Loucy (cell line): ENCODE data around the gene TAF1B.

Source experiments
- H2AFZ ChIP-seq: fragments of 200-600 bp; sonication (generic); 2 replicates; pipeline ENCODE4 v1.6.0; 2016; ENCODE audit warnings: antibody characterized with exemption, mild to moderate bottlenecking, low read length, moderate library complexity
- H3F3A ChIP-seq: fragments of 200-600 bp; 2 replicates; pipeline ENCODE4 v1.6.0; 2016; ENCODE audit warnings: antibody characterized with exemption, low read depth, mild to moderate bottlenecking
- H3K27me3 ChIP-seq: fragments of 200-600 bp; sonication (generic); 2 replicates; pipeline ENCODE4 v1.6.1; 2014; ENCODE audit warnings: low read length, mild to moderate bottlenecking; ENCODE audit not compliant: insufficient read depth, poor library complexity, severe bottlenecking
- H3K36me3 ChIP-seq: fragments of 200-600 bp; sonication (generic); 2 replicates; pipeline ENCODE4 v1.6.1; 2016; ENCODE audit warnings: low read length; ENCODE audit not compliant: insufficient read depth
- H3K4me1 ChIP-seq: fragments of 200-600 bp; sonication (generic); 2 replicates; pipeline ENCODE4 v1.5.1; 2014; ENCODE audit warnings: low read length, mild to moderate bottlenecking; ENCODE audit not compliant: insufficient read depth, poor library complexity, severe bottlenecking
- H3K4me2 ChIP-seq: fragments of 200-600 bp; sonication (generic); 2 replicates; pipeline ENCODE4 v1.6.0; 2014; ENCODE audit warnings: antibody characterized with exemption, low read length, low read depth, mild to moderate bottlenecking; ENCODE audit not compliant: poor library complexity, severe bottlenecking
- H3K4me3 ChIP-seq: fragments of 200-600 bp; sonication (generic); 2 replicates; pipeline ENCODE4 v1.5.1; 2014; ENCODE audit warnings: low read length, mild to moderate bottlenecking, mixed read lengths; ENCODE audit not compliant: poor library complexity, severe bottlenecking
- H3K79me2 ChIP-seq: fragments of 200-600 bp; sonication (generic); 2 replicates; pipeline ENCODE4 v1.6.1; 2014; ENCODE audit warnings: low read length; ENCODE audit not compliant: insufficient read depth
- H3K9ac ChIP-seq: fragments of 200-600 bp; sonication (generic); 2 replicates; pipeline ENCODE4 v1.6.0; 2014; ENCODE audit warnings: mild to moderate bottlenecking, low read depth, low read length, moderate library complexity; ENCODE audit not compliant: poor library complexity, severe bottlenecking
- H3K9me2 ChIP-seq: fragments of 200-600 bp; sonication (generic); replicated peaks from 2 replicates; pipeline ENCODE4 v1.6.1; 2016; ENCODE audit warnings: low read depth, low read length, mixed read lengths
- H3K9me3 ChIP-seq: fragments of 200-600 bp; sonication (generic); 2 replicates; pipeline ENCODE4 v1.6.1; 2014; ENCODE audit warnings: mild to moderate bottlenecking, antibody characterized with exemption, low read length, low read depth; ENCODE audit not compliant: insufficient read depth
- H4K20me1 ChIP-seq: fragments of 200-600 bp; sonication (generic); 2 replicates; pipeline ENCODE4 v1.6.0; 2014; ENCODE audit warnings: antibody characterized with exemption, low read length, mild to moderate bottlenecking; ENCODE audit not compliant: insufficient read depth, poor library complexity, severe bottlenecking
- CTCF ChIP-seq: fragments of 200-600 bp; sonication (generic); conservative IDR thresholded peaks from 2 replicates; pipeline ENCODE4 v1.5.1; 2014; ENCODE audit warnings: mild to moderate bottlenecking, antibody characterized with exemption, low read length
- EZH2phosphoT487 ChIP-seq: fragments of 200-600 bp; IDR thresholded peaks from 2 replicates; pipeline ENCODE4 v1.6.1; 2018; ENCODE audit warnings: antibody characterized with exemption, mild to moderate bottlenecking, moderate library complexity, borderline replicate concordance

Gene TAF1B

GRCh38 chr2:9826208-9826607 lies 17.1 kb upstream of the TAF1B start:
- TF ChIP-seq CTCF, result no peak
- TF ChIP-seq EZH2phosphoT487, result no peak
- no peaks in the 10 kb centered on the region for H3K36me3 ChIP-seq
- no peaks in the 10 kb centered on the region for H3K27me3 ChIP-seq

GRCh38 chr2:9830685-9831410 lies 12.4 kb upstream of the TAF1B start:
- H2AFZ ChIP-seq, result peak overlapping the region; percentile 3; the same call in 1 of the 2 replicates

More at GRCh38 chr2:9826208-9826607, 17.1 kb upstream of the TAF1B start:
- Histone ChIP-seq H3K9me2 (no peaks in the 10 kb centered on the region), H3K4me3 (no peak overlapping the region), H3K4me2 (no peak overlapping the region), H3F3A (no peaks in the 10 kb centered on the region), H4K20me1 (no peaks in the 10 kb centered on the region), H3K9ac (no peak overlapping the region), H3K9me3 (no peaks in the 10 kb centered on the region), H2AFZ (no peak overlapping the region), H3K4me1 (no peaks in the 10 kb centered on the region), H3K79me2 (no peaks in the 10 kb centered on the region)

GRCh38 chr2:9831670-9832069 lies 11.6 kb upstream of the TAF1B start:
- no peaks in the 10 kb centered on the region for H3K4me1 ChIP-seq
- no peaks in the 10 kb centered on the region for H3K9me3 ChIP-seq
- H4K20me1 ChIP-seq, result no peaks in the 10 kb centered on the region
- no peaks in the 10 kb centered on the region for H3F3A ChIP-seq
- H3K27me3 ChIP-seq, result no peaks in the 10 kb centered on the region
- no peak overlapping the region for H2AFZ ChIP-seq
- no peak overlapping the region for H3K4me2 ChIP-seq
- no peak overlapping the region for H3K9ac ChIP-seq
- H3K9me2 ChIP-seq, result no peaks in the 10 kb centered on the region
- no peaks in the 10 kb centered on the region for H3K36me3 ChIP-seq
- TF ChIP-seq CTCF (no peak), EZH2phosphoT487 (no peak)
- H3K4me3 ChIP-seq, result no peak overlapping the region
- H3K79me2 ChIP-seq, result no peaks in the 10 kb centered on the region

More at GRCh38 chr2:9830685-9831410, 12.4 kb upstream of the TAF1B start:
- no peak overlapping the region for H3K4me2 ChIP-seq
- no peaks in the 10 kb centered on the region for H3K9me3 ChIP-seq
- H3K4me3 ChIP-seq, result no peak overlapping the region
- TF ChIP-seq EZH2phosphoT487 (no peak), CTCF (no peak)
- H3K9me2 ChIP-seq, result no peaks in the 10 kb centered on the region
- H4K20me1 ChIP-seq, result no peaks in the 10 kb centered on the region
- H3F3A ChIP-seq, result no peaks in the 10 kb centered on the region
- no peak overlapping the region for H3K9ac ChIP-seq
- no peaks in the 10 kb centered on the region for H3K4me1 ChIP-seq
- H3K27me3 ChIP-seq, result no peaks in the 10 kb centered on the region
- no peaks in the 10 kb centered on the region for H3K79me2 ChIP-seq
- H3K36me3 ChIP-seq, result no peaks in the 10 kb centered on the region
